Nephron (organoid): ENCODE measurements around the gene PHC1.

Source experiments
- H3K27ac Mint-ChIP-seq, 3 experiments: 2 replicates each; pipeline ENCODE4 v1.8.0; 2020; ENCODE audit warnings: mixed read lengths in 3 of 3, mild to moderate bottlenecking in 2 of 3, moderate library complexity in 1 of 3
- H3K27me3 Mint-ChIP-seq: 2 replicates; pipeline ENCODE4 v1.8.0; 2021; ENCODE audit warnings: low read depth, mild to moderate bottlenecking, moderate library complexity, mixed read lengths
- H3K36me3 Mint-ChIP-seq: 2 replicates; pipeline ENCODE4 v1.8.0; 2020; ENCODE audit warnings: low read depth, mixed read lengths
- H3K4me1 Mint-ChIP-seq: 2 replicates; pipeline ENCODE4 v1.8.0; 2020; ENCODE audit warnings: mixed read lengths
- H3K4me3 Mint-ChIP-seq, 3 experiments: 2 replicates each; pipeline ENCODE4 v1.8.0; 2020; ENCODE audit warnings: mild to moderate bottlenecking in 3 of 3, mixed read lengths in 3 of 3, moderate library complexity in 2 of 3
- H3K9me3 Mint-ChIP-seq: 2 replicates; pipeline ENCODE4 v1.8.0; 2020; ENCODE audit warnings: mixed read lengths
- CTCF ChIP-seq, 3 experiments: fragments of 200-600 bp; sonication (generic); IDR thresholded peaks; one replicate each; pipeline ENCODE4 v1.5.0; 2021; ENCODE audit warnings: antibody characterized with exemption in 3 of 3; ENCODE audit not compliant: unreplicated experiment in 3 of 3

PHC1 gene

GRCh38 chr12:8941691-8942478, 27.6 kb downstream of the PHC1 start:
- Mint-ChIP-seq H3K36me3 (peaks cover 59% of the 10 kb centered on the region), H3K27ac (no peak overlapping the region), H3K9me3 (no peaks in the 10 kb centered on the region), H3K4me1 (peaks cover 3% of the 10 kb centered on the region), H3K27me3 (no peaks in the 10 kb centered on the region), H3K4me3 (no peak overlapping the region)
- TF ChIP-seq CTCF (IDR thresholded peaks at IDR 0.05; ENCODE audit: unreplicated experiment in 3 of 3), result no peak

GRCh38 chr12:8943565-8944186, 29.4 kb downstream of the PHC1 start:
- Mint-ChIP-seq H3K4me1 (peaks cover 16% of the 10 kb centered on the region), H3K27ac (no peak overlapping the region), H3K4me3 (no peak overlapping the region), H3K9me3 (no peaks in the 10 kb centered on the region), H3K36me3 (peaks cover 54% of the 10 kb centered on the region), H3K27me3 (no peaks in the 10 kb centered on the region)
- TF ChIP-seq CTCF (IDR thresholded peaks at IDR 0.05; ENCODE audit: unreplicated experiment in 3 of 3), result no peak

- Mint-ChIP-seq H3K4me3 (peak overlapping the region; percentile 41 to 68 (median 51)), H3K9me3 (no peaks in the 10 kb centered on the region)
Observed at GRCh38 chr12:8946733-8947132, 32.4 kb downstream of the PHC1 start.

GRCh38 chr12:8947737-8948136, 33.4 kb downstream of the PHC1 start:
- Mint-ChIP-seq H3K4me1 (peaks cover 24% of the 10 kb centered on the region), H3K9me3 (no peaks in the 10 kb centered on the region), H3K27me3 (peaks cover 3% of the 10 kb centered on the region), H3K36me3 (peaks cover 39% of the 10 kb centered on the region), H3K27ac (no peak overlapping the region), H3K4me3 (peak overlapping the region; percentile 14 to 97 (median 51))
- TF ChIP-seq CTCF (IDR thresholded peaks at IDR 0.05; ENCODE audit: unreplicated experiment in 3 of 3), result no peak

More at GRCh38 chr12:8946733-8947132, 32.4 kb downstream of the PHC1 start:
- TF ChIP-seq CTCF (IDR thresholded peaks at IDR 0.05; ENCODE audit: unreplicated experiment in 3 of 3), result no peak
- Mint-ChIP-seq H3K27me3 (peaks cover 3% of the 10 kb centered on the region), H3K4me1 (peaks cover 24% of the 10 kb centered on the region), H3K27ac (no peak overlapping the region), H3K36me3 (peaks cover 43% of the 10 kb centered on the region)

- peaks cover 4% of the 10 kb centered on the region for H3K9me3 Mint-ChIP-seq
- peak overlapping the region; percentile 97 to 99 (median 98) for H3K4me3 Mint-ChIP-seq
- H3K4me1 Mint-ChIP-seq, result peaks cover 24% of the 10 kb centered on the region
- H3K36me3 Mint-ChIP-seq, result peaks cover 38% of the 10 kb centered on the region
- TF ChIP-seq CTCF (IDR thresholded peaks at IDR 0.05; ENCODE audit: unreplicated experiment in 3 of 3), result no peak
- peaks cover 3% of the 10 kb centered on the region for H3K27me3 Mint-ChIP-seq
- peak overlapping the region; percentile 94 to 99 (median 95) for H3K27ac Mint-ChIP-seq
Observed at GRCh38 chr12:8948701-8949341, 34.5 kb downstream of the PHC1 start.
